Urinary bladder (tissue), 4 donors: ENCODE data around the gene CLIC1. TPM values are rescaled to one million over a fixed set of nuclear protein-coding genes. Genes with fewer than 3 reads are reported as not detected.

Experiments used
- DNase-seq: peaks from one replicate; pipeline ENCODE4 v3.0.0-alpha.2; 2015; ENCODE audit errors: extremely low spot score
- H3K27ac ChIP-seq: one replicate; pipeline ENCODE4 v1.5.1; 2013; ENCODE audit warnings: low read depth, mild to moderate bottlenecking, moderate library complexity
- H3K36me3 ChIP-seq: one replicate; pipeline ENCODE4 v1.6.1; 2013; ENCODE audit warnings: mild to moderate bottlenecking, moderate library complexity; ENCODE audit not compliant: insufficient read depth
- H3K4me1 ChIP-seq: one replicate; pipeline ENCODE4 v1.6.1; 2013; ENCODE audit warnings: mild to moderate bottlenecking, moderate library complexity; ENCODE audit not compliant: insufficient read depth
- H3K4me3 ChIP-seq: one replicate; pipeline ENCODE4 v1.5.1; 2013; ENCODE audit warnings: low read depth, low read length
- WGBS: extraction: QIAGEN DNeasy Blood & Tissue Kit; methylation state at CpG from one replicate; pipeline ENCODE4 v1.1.7; 2013; 5-methylcytosine and 5-hydroxymethylcytosine counted together
- polyA plus RNA-seq: library from polyadenylated mRNA; stranded (reverse); fragments of 200-250 nt; gene quantifications from one replicate; pipeline ENCODE4 v1.2.3, GENCODE V29; 2013
- total RNA-seq: library from RNA; depleted of rRNA; stranded (reverse); fragments of >200 nt; gene quantifications from one replicate; pipeline ENCODE4 v1.2.3, GENCODE V29; 2014
- donor health status: healthy with polysubstance abuse.
- donor health status: healthy.

CLIC1 gene
- total and polyA plus RNA-seq, 2 donors: 200 to 303 TPM

DNA sequence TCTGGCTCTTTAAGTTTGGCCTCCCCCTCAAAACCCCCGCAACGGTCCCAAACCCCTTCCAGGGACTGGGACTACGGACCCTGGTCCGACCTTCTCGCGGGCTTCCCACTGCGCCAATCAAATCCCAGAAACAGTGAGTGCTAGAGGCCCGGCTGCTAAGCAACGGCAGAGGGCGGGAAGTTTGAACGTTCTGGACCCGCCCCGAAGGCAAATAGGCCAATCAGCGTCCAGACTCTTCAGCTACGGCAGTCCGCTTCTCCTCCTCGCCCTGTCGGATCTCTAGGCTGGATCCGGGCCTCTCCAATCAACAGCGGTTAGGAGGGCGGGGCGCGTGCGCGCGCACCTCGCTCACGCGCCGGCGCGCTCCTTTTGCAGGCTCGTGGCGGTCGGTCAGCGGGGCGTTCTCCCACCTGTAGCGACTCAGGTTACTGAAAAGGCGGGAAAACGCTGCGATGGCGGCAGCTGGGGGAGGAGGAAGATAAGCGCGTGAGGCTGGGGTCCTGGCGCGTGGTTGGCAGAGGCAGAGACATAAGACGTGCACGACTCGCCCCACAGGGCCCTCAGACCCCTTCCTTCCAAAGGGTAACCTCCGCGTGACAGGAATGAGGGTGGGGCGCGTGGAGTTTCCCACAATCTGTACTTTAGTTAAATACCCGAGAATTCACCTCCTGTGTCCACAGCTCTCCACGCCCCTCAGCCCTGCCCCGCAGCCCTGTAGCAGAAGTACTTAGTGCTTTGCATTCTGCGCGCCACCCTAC is 3.5 kb upstream of the CLIC1 start, which contains the start of gene MSH5:
TSS of gene MSH5 (plus strand) at position 367 of the 758 bp plus-strand sequence. CDS start 462 bp downstream, outside the sequence.
- Histone ChIP-seq H3K36me3 (no peaks in the 10 kb centered on the region), H3K27ac (peak within 1 kb of the TSS; percentile 14), H3K4me3 (peak within 1 kb of the TSS; percentile 40), H3K4me1 (no peaks in the 10 kb centered on the region)
- DNase-seq: peak; percentile 99
- WGBS: under 1% methylated on average over 58 of the region's 58 CpGs

GRCh38 chr6:31737991-31738979 is 2.0 kb upstream of the CLIC1 start:
- no peaks in the 10 kb centered on the region for H3K4me1 ChIP-seq
- peak overlapping the region; percentile 76 for H3K27ac ChIP-seq
- no peak overlapping the region for H3K4me3 ChIP-seq
- H3K36me3 ChIP-seq: no peaks in the 10 kb centered on the region
- WGBS: 23% methylated on average over 6 of the region's 6 CpGs
- peak; percentile 79 for DNase-seq

- Histone ChIP-seq H3K36me3 (no peaks in the 10 kb centered on the region), H3K4me1 (no peaks in the 10 kb centered on the region), H3K27ac (peak overlapping the region; percentile 76), H3K4me3 (no peak overlapping the region)
- peak; percentile 70 for DNase-seq
- 45% methylated on average over 7 of the region's 7 CpGs for WGBS
Measured at GRCh38 chr6:31737315-31737990, 1.1 kb upstream of the CLIC1 start.

DNA sequence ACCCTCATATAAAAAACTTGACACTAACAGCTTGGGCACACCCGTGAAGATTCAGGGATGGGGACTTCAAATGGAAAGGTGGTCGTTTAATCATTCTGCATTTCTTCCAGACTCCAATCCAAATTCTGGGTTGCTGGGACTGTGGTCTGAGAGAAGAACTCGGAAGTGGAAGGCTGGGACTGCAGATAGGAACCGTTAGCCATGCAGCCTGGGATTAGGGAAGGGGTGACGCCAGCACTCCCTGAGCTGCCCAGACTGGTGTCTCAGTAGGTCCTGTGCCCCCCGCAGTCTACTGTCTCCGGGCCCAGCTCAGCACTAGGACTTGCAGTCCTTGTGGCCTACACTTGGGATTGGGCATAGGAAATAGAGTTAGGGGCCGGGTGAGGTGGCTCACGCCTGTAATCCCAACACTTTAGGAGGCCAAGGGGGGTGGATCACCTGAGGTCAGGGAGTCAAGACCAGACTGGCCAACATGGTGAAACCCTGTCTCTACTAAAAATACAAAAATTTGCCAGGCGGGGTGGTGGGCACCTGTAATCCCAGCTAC is 511 bp upstream of the CLIC1 start:
- DNase-seq: no peak
- H3K4me3 ChIP-seq: peak overlapping the region; percentile 64
- H3K27ac ChIP-seq: peak overlapping the region; percentile 98
- no peaks in the 10 kb centered on the region for H3K4me1 ChIP-seq
- H3K36me3 ChIP-seq: peaks cover 1% of the 10 kb centered on the region
- WGBS: 32% methylated on average over 10 of the region's 10 CpGs

DNA sequence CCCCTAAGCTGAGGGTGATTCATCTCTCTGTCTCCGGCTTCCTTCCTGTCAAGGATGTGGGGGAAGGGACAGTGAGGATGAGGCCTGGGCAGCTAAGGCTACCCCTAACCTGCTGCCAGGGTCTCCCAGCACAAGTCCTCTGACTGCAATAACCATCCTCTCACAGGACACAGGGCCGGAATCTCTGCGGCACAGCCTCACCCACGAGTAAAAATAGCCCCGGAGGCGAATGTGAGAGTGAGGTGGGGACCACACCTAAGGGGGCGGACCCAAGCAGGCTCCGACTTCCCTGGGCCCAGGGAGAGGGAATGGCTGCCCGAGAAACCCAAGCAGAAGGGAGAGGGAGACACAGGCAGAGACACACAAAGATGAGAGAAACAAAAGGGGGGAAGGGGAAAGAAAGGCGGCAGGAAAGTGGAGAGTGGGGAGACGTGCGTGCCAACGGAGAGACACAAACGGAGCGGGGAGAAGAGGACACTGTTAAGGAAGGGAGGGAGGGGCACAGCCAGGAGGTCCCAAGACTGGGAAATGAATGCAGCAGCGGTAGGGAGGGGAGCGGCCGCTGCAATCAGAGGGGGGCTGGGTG is 1.4 kb downstream of the CLIC1 start:
- no peak for DNase-seq
- under 1% methylated on average over 18 of the region's 18 CpGs for WGBS
- peak overlapping the region; percentile 98 for H3K27ac ChIP-seq
- H3K4me3 ChIP-seq: peak overlapping the region; percentile 64
- no peaks in the 10 kb centered on the region for H3K4me1 ChIP-seq
- peaks cover 2% of the 10 kb centered on the region for H3K36me3 ChIP-seq

DNA sequence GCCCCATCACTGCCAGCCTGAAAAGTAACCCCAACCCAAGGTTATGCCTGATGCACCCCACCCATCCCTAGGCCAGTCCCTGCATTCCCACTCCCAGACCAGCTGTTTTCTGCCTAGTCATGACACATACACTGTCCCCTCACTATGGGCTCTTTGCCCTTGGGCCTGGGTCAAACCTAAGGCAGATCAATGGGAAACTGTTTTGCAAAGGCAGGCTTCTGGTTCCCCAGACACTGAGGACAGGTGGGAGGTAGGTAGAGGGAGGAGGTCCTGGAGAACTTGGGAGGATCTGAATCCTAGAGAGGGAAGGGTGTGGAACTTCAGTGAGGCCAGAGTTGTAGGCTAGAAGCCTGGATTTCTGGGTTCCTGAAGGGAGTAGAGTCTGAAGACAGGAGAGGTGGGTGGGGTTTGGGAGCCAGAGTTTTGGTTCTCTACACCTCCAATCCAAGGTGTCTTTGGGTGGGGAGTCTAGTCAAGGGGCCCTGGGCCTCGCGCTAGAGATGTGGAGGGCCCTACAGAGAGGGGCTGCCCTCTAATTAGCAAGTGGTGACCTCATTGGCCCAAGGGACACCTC is 2.0 kb downstream of the CLIC1 start:
- WGBS: 15% methylated on average over 2 of the region's 2 CpGs
- Histone ChIP-seq H3K4me3 (peak overlapping the region; percentile 64), H3K4me1 (no peaks in the 10 kb centered on the region)

DNA sequence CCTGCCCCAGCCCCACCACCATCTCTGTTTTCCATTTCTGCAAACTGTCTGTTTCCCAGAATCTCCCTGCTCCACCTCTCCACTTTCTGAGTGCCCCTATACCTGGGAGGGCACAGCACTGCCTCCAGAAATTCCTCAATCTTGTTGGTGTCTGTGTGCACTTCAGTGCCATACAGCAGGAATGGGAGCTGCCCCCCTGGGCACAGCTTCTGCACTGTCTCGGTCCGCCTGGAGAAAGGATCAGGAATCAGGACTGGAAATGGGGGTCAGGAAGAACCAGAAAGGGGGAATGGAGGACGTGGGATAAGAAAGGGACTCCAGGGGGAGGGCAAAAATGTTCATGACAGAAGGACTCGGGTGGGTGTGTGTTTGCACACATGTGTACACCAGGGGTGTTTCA is 2.6 kb downstream of the CLIC1 start:
- WGBS: 81% methylated on average over 4 of the region's 4 CpGs
- peaks cover 2% of the 10 kb centered on the region for H3K36me3 ChIP-seq
- DNase-seq: no peak
- H3K27ac ChIP-seq: no peak overlapping the region
- no peak overlapping the region for H3K4me3 ChIP-seq
- no peaks in the 10 kb centered on the region for H3K4me1 ChIP-seq

More for the DNA sequence above, 2.0 kb downstream of the CLIC1 start:
- Histone ChIP-seq H3K27ac (peak overlapping the region; percentile 98), H3K36me3 (peaks cover 2% of the 10 kb centered on the region)
- DNase-seq: no peak

GRCh38 chr6:31732029-31732428 is 4.3 kb downstream of the CLIC1 start:
- 76% methylated on average over 3 of the region's 3 CpGs for WGBS
- Histone ChIP-seq H3K4me1 (no peaks in the 10 kb centered on the region), H3K4me3 (no peak overlapping the region), H3K36me3 (peaks cover 2% of the 10 kb centered on the region), H3K27ac (no peak overlapping the region)
- DNase-seq: no peak

DNA sequence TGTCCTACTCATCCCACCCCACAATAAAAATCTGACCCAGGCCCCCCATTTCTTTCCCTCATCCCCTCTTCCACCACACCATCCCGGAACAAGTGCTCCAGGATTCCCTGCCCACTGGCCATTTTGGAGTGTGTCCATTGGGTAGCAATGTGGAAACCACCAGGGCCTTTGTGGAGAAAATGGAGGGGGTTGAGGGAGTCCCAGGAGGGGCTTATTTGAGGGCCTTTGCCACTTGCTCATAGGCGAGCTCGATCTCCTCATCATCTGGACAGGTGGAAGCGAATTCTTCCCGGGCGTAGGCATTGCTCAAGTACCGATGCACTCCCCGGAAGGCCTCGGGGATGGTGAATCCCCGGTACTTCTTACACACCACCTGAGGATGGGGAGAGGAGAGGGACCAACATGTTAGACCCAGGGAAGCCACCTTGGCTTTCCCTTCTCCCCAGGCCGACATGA is 5.7 kb downstream of the CLIC1 start:
- Histone ChIP-seq H3K4me3 (no peak overlapping the region), H3K27ac (peak overlapping the region; percentile 38), H3K4me1 (no peaks in the 10 kb centered on the region), H3K36me3 (peaks cover 2% of the 10 kb centered on the region)
- 86% methylated on average over 11 of the region's 11 CpGs for WGBS
- DNase-seq: no peak

DNA sequence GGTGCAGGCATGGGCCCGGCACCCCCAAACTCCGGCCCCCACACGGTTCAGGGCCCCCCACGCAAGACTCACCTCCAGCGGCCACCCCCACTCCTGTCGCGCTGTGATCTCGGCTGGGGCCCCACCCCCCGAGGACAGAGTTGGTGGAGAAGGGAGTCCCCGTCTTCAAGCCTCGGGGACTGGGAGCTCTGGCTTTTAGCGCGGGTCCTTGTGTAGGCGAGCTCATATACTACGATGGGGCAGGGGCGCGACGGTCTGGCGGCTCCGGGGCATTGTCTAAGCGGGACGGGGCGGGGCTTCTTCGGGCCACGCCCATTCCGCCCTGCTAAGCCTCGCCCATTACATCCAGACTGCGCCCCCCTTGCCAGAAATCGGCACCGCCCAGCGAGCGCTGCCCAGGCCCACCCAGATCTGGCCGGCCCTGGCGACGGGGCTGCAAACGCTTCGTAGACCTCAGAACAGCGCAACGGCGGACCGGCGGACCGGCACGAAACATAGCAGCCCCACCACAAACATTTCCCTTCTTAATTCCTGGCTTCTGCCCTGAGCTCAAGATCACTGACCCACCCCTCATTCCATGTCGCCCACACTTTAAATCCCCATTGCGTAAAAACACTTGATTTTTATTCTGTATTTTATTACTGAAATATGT is 6.2 kb downstream of the CLIC1 start:
- Histone ChIP-seq H3K4me3 (peak overlapping the region; percentile 52), H3K36me3 (peaks cover 2% of the 10 kb centered on the region), H3K27ac (peak overlapping the region; percentile 87), H3K4me1 (no peaks in the 10 kb centered on the region)
- under 1% methylated on average over 46 of the region's 46 CpGs for WGBS
- peak; percentile 88 for DNase-seq

- under 1% methylated on average over 29 of the region's 29 CpGs for WGBS
- Histone ChIP-seq H3K4me3 (peak overlapping the region; percentile 52), H3K36me3 (peaks cover 2% of the 10 kb centered on the region), H3K27ac (peak overlapping the region; percentile 87), H3K4me1 (no peaks in the 10 kb centered on the region)
- DNase-seq: peak; percentile 88
Measured at GRCh38 chr6:31729515-31729978, 6.8 kb downstream of the CLIC1 start.
